Upper lobe of right lung (tissue), 1 donor: ENCODE measurements around the gene LMX1A. TPM values are rescaled to one million over a fixed set of nuclear protein-coding genes. Genes with fewer than 3 reads are reported as not detected.

Experiments used
- ATAC-seq: fragments of 200-7000 bp; cut with Tn5 transposase; one replicate; pipeline ENCODE4 v1.9.1; 2020; ENCODE audit warnings: mild to moderate bottlenecking, moderate library complexity
- DNase-seq: peaks from one replicate; pipeline ENCODE4 v3.0.0-alpha.2; 2020
- H3K27ac ChIP-seq: fragments of 200-600 bp; one replicate; pipeline ENCODE4 v1.8.0; 2022
- H3K27me3 ChIP-seq: fragments of 200-600 bp; one replicate; pipeline ENCODE4 v1.8.0; 2022; ENCODE audit warnings: mild to moderate bottlenecking
- H3K36me3 ChIP-seq: fragments of 200-600 bp; one replicate; pipeline ENCODE4 v1.8.0; 2022
- H3K4me1 ChIP-seq: fragments of 200-600 bp; one replicate; pipeline ENCODE4 v1.8.0; 2022
- H3K4me3 ChIP-seq: fragments of 200-600 bp; one replicate; pipeline ENCODE4 v1.8.0; 2022; ENCODE audit warnings: mild to moderate bottlenecking
- H3K9me3 ChIP-seq: fragments of 200-600 bp; one replicate; pipeline ENCODE4 v1.8.0; 2022
- intact Hi-C: fragments of 100-400 bp; cut with DNase I; formaldehyde crosslinking; loops from one replicate; pipeline ENCODE4 v1.11.0; 2022
- total RNA-seq: library from RNA; stranded (reverse); fragmentation: NEBNext Ultra II Directional; extraction: Animal tissue kit (Norgen Biotek cat#: 25700); gene quantifications from one replicate; pipeline ENCODE4 v1.2.1, GENCODE V29; 2021
- TF ChIP-seq, protein P1 (sequence below): fragments of 200-600 bp; IDR thresholded peaks from one replicate; pipeline ENCODE4 v1.8.0; 2022; ENCODE audit warnings: antibody characterized with exemption
- donor health status: DM: no; HTN: yes; CAD: no; lungs with severe emphysema.

The LMX1A gene
- total RNA-seq, 1 donor from 2014 or later = not detected

DNA sequence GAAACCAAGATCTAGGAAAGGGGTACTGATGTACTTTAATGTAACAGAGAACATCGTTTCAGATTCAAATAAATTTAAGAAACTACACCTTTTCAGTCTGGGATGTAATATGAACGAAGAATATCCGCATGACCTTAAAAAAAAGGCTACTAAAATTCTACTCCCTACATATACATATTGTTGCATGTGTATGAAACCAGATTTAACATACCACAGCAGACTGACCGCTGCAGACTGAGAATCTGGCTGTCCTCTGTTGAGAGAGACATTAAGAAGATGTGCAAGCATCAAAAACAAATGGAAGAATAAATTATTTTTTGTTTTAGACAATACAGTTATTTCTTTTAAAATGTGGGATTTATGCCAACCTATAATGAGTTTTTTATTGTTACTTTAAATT, 166.6 kb downstream of the LMX1A start:
- Histone ChIP-seq H3K27me3 (no peaks in the 10 kb centered on the region), H3K36me3 (no peaks in the 10 kb centered on the region), H3K4me1 (no peaks in the 10 kb centered on the region), H3K4me3 (no peak overlapping the region), H3K27ac (no peak overlapping the region), H3K9me3 (no peaks in the 10 kb centered on the region)
- DNase-seq (no peak), ATAC-seq (no peak)
- TF ChIP-seq, protein P1, sequence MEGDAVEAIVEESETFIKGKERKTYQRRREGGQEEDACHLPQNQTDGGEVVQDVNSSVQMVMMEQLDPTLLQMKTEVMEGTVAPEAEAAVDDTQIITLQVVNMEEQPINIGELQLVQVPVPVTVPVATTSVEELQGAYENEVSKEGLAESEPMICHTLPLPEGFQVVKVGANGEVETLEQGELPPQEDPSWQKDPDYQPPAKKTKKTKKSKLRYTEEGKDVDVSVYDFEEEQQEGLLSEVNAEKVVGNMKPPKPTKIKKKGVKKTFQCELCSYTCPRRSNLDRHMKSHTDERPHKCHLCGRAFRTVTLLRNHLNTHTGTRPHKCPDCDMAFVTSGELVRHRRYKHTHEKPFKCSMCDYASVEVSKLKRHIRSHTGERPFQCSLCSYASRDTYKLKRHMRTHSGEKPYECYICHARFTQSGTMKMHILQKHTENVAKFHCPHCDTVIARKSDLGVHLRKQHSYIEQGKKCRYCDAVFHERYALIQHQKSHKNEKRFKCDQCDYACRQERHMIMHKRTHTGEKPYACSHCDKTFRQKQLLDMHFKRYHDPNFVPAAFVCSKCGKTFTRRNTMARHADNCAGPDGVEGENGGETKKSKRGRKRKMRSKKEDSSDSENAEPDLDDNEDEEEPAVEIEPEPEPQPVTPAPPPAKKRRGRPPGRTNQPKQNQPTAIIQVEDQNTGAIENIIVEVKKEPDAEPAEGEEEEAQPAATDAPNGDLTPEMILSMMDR = no peak
- intact Hi-C loops = no loop called here

DNA sequence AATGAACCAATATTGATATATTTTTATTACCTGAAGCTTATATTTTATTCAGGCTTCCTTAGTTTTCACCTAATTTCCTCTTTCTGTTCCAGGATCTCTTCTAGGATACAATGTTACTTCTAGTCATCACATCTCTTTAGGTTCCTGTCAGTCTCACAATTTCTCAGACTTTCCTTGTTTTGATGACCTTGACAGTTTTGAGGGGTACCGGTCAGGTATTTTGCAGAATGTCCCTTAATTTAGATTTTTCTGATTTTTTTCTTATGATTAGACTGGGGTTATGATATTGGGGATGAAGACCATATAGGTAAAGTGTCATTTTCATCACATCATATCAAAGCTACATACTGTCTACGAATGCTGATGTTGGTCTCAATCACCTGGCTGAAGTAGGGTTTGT, 167.5 kb downstream of the LMX1A start:
- ATAC-seq (no peak), DNase-seq (no peak)
- H3K36me3 ChIP-seq = no peaks in the 10 kb centered on the region
- H3K4me1 ChIP-seq = no peaks in the 10 kb centered on the region
- H3K4me3 ChIP-seq = no peak overlapping the region
- no peak overlapping the region for H3K27ac ChIP-seq
- TF ChIP-seq, protein P1 = no peak
- H3K9me3 ChIP-seq = no peaks in the 10 kb centered on the region
- no peaks in the 10 kb centered on the region for H3K27me3 ChIP-seq
- intact Hi-C loops = no loop called here

DNA sequence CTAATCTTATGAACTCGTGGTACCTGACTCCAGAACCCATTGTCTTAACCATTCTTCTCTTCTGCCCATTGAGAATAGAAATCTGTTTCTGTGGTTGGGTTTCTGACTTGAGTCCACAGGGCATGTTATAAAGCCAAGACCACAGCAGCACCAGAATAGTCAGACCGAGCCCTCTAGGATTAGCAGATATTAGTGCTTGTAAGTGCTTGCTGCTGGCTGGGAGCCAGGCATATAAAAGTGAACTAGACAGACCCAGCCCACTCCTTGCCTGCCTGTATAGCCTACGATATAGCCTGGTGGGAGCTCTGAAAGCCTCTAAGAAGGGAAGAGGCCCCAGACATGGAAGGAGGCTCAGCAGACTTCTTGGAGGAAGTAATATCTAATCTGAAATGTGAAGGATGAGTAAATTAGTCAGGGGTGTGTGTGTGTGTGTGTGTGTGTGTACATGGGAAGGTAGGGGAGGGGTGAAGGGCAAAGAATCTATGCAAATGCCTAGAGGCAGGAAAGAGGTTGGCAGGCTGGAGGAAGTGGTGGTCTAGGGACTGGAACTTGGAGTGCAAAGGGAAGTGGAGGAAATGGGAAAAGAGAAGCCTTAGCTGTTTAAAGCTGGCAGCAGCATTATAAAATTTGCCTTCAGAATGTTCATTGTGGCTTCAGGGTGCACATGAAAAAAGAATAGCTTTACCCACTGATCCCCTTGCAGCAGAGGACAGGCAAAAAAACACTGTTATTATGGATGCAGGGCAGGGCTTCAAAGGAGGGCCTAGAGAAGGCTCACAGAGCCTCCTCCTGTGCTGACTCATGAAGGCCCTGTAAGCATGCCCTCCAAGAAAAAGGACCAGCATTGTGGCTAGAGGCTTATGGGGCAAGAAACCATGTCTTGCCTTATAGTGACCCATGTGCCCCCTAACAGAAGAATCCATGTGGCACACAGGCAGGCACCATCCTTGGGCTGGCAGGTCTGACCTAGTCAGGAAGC, 169.2 kb downstream of the LMX1A start:
- no peak overlapping the region for H3K27ac ChIP-seq
- H3K27me3 ChIP-seq = no peaks in the 10 kb centered on the region
- H3K9me3 ChIP-seq = no peaks in the 10 kb centered on the region
- DNase-seq (no peak), ATAC-seq (no peak)
- intact Hi-C loops = no loop called here
- H3K4me1 ChIP-seq = no peaks in the 10 kb centered on the region
- H3K4me3 ChIP-seq = no peak overlapping the region
- TF ChIP-seq, protein P1 = no peak
- H3K36me3 ChIP-seq = no peaks in the 10 kb centered on the region

DNA sequence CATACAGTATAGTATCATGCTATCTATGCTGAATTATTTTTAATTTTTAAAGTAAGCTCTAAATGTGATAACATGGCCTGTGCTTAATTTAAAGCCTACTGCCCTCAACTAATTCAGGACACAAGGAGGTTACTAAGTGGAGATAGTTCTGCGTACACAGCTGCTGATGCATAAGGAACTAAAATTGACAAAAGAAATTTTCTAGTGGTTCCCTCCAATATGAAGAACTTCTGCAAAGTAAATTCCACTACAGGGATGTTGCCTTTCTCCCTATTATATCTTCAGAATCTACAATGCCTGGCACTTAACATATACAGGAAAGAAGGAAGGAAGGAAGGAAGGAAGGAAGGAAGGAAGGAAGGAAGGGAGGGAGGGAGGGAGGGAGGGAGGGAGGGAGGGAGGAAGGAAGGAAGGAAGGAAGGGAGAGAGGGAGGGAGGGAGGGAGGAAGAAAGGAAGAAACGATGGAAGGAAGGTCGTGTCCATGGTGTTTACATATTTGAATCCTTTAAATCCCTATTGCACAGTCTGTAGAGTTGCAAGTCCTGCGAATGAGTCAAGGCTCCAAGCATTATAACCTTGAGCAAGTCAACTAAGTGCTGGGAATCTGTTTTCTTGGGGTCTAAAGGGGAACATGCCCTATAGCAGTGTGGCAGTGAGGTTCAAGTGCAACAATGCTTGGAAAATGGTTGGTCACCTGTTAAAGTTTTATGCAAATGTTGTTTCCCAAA, 171.2 kb downstream of the LMX1A start:
- intact Hi-C loops = no loop called here
- Histone ChIP-seq H3K27ac (no peak overlapping the region), H3K27me3 (no peaks in the 10 kb centered on the region), H3K9me3 (no peaks in the 10 kb centered on the region), H3K4me3 (no peak overlapping the region), H3K4me1 (no peaks in the 10 kb centered on the region), H3K36me3 (no peaks in the 10 kb centered on the region)
- DNase-seq (no peak), ATAC-seq (no peak)
- TF ChIP-seq, protein P1 = no peak

DNA sequence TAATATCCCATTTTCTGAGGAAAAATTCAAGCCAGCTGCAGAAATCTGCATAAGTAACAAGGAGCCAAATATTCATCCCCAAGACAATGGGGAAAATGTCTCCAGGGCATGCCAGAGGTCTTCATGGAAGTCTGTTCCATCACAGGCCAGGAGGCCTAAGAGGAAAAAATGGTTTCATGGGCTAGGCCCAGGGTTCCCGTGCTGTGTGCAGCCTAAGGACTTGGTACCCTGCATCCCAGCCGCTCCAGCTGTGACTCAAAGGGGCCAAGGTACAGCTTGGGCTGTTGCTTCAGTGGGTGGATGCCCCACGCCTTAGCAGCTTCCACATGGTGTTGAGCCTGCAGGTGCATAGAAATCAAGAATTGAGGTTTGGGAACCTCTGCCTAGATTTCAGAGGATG, 173.5 kb downstream of the LMX1A start:
- ATAC-seq = no peak
- TF ChIP-seq, protein P1 = no peak
- no peak overlapping the region for H3K4me3 ChIP-seq
- no peaks in the 10 kb centered on the region for H3K9me3 ChIP-seq
- DNase-seq = no peak
- H3K27me3 ChIP-seq = no peaks in the 10 kb centered on the region
- H3K27ac ChIP-seq = no peak overlapping the region
- H3K36me3 ChIP-seq = no peaks in the 10 kb centered on the region
- intact Hi-C loops = no loop called here
- no peaks in the 10 kb centered on the region for H3K4me1 ChIP-seq
